ENCODE measurements around the gene NLK. TPM values are rescaled to one million over a fixed set of nuclear protein-coding genes. Genes with fewer than 3 reads are reported as not detected.

The NLK gene
- total RNA-seq, 1 donor from 2014 or later, result 25.4 TPM

DNA sequence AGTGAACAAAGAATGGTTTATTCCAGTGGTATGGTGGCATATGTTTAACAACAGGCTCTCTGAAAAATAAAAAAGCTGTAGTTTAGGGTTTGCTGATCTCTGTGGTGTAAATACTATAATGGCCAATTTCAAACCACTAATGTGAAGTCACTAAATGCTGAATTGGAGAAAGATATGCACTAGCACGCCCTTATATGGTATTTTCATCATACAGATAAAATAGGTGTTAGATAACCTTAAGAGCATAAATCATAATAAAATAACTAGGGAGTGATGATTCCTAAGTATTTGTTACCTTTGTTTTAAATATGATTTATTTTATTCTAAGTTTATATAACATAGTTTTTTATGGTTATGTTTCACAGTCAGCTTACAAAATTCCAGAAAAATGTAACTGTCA, 17.2 kb downstream of the NLK start:
- H3K27ac Mint-ChIP-seq, result no peak overlapping the region
- no peaks in the 10 kb centered on the region for H3K36me3 Mint-ChIP-seq
- DNase-seq (ENCODE audit: extremely low spot score, unreplicated experiment), result no peak
- H3K9me3 Mint-ChIP-seq, result no peaks in the 10 kb centered on the region
- H3K4me3 Mint-ChIP-seq, result no peak overlapping the region
- H3K27me3 Mint-ChIP-seq, result no peaks in the 10 kb centered on the region
- TF ChIP-seq, protein P1, sequence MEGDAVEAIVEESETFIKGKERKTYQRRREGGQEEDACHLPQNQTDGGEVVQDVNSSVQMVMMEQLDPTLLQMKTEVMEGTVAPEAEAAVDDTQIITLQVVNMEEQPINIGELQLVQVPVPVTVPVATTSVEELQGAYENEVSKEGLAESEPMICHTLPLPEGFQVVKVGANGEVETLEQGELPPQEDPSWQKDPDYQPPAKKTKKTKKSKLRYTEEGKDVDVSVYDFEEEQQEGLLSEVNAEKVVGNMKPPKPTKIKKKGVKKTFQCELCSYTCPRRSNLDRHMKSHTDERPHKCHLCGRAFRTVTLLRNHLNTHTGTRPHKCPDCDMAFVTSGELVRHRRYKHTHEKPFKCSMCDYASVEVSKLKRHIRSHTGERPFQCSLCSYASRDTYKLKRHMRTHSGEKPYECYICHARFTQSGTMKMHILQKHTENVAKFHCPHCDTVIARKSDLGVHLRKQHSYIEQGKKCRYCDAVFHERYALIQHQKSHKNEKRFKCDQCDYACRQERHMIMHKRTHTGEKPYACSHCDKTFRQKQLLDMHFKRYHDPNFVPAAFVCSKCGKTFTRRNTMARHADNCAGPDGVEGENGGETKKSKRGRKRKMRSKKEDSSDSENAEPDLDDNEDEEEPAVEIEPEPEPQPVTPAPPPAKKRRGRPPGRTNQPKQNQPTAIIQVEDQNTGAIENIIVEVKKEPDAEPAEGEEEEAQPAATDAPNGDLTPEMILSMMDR (conservative IDR thresholded peaks at IDR 0.05), result no peak
- peaks cover 26% of the 10 kb centered on the region for H3K4me1 Mint-ChIP-seq (ENCODE audit: unreplicated experiment)

DNA sequence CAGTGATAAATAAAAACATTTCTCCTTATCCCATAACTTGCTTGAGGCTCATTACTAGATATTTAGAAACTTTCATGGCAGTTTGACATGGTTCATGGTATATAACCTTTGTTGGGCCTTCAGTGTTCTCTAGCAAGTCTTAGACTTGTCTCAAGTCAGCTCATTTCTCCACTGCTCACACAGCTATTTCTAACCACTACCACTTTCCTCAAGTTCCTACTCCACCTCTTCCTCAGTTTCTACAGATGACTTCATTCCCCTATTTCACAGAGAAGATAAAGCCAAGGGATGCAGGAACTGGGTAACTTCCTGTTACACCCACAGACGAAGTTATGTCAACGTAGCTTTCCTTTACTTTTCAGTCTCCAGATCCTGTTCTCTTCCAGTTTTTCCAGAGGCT, 23.2 kb downstream of the NLK start:
- no peaks in the 10 kb centered on the region for H3K27me3 Mint-ChIP-seq
- no peak overlapping the region for H3K4me3 Mint-ChIP-seq
- no peaks in the 10 kb centered on the region for H3K9me3 Mint-ChIP-seq
- DNase-seq (ENCODE audit: extremely low spot score, unreplicated experiment), result no peak
- H3K36me3 Mint-ChIP-seq, result no peaks in the 10 kb centered on the region
- peaks cover 13% of the 10 kb centered on the region for H3K4me1 Mint-ChIP-seq (ENCODE audit: unreplicated experiment)
- H3K27ac Mint-ChIP-seq, result no peak overlapping the region
- TF ChIP-seq, protein P1 (conservative IDR thresholded peaks at IDR 0.05), result no peak

DNA sequence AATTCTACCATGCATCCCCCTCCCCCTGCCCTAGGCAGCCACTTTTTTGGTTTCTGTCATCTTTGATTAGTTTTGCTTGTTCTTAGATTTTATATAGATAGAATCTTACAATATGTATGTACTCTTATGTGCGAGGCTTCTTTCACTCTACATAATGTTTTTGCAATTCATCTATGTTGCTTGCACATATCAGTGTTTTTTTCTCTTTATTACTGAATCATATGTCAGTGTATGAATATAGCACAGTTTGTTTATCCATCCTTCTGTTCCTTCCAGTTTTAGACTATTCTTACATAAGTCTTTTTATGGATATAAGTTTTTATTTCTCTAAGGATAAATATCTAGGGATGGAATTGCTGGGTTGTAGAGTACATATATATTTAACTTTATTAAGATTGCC, 26.6 kb downstream of the NLK start:
- peaks cover 5% of the 10 kb centered on the region for H3K9me3 Mint-ChIP-seq
- H3K4me1 Mint-ChIP-seq (ENCODE audit: unreplicated experiment), result peaks cover 7% of the 10 kb centered on the region
- no peak overlapping the region for H3K27ac Mint-ChIP-seq
- DNase-seq (ENCODE audit: extremely low spot score, unreplicated experiment), result no peak
- H3K36me3 Mint-ChIP-seq, result peaks cover 19% of the 10 kb centered on the region
- no peaks in the 10 kb centered on the region for H3K27me3 Mint-ChIP-seq
- H3K4me3 Mint-ChIP-seq, result no peak overlapping the region
- TF ChIP-seq, protein P1 (conservative IDR thresholded peaks at IDR 0.05), result no peak

DNA sequence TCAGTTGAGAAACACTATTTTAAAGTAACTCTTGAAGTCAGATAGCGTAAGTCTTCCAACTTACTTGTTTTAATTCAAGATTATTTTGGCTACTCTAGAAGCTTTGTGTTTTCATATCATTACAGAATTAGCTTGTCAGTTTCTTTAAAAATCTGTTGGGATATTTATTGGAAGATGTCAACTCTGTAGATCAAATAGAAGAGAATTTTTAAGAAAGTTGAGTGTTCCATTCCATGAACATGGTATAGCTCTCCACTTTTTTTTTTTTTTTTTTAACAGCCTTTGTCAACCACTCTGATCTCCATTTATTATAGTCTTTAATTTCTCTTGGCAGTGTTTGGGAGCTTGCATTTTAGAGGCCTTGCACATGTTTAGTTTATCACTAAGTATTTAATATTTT, 28.7 kb downstream of the NLK start:
- Mint-ChIP-seq H3K4me3 (no peak overlapping the region), H3K27ac (no peak overlapping the region), H3K27me3 (no peaks in the 10 kb centered on the region), H3K4me1 (ENCODE audit: unreplicated experiment) (peaks cover 8% of the 10 kb centered on the region), H3K36me3 (peaks cover 19% of the 10 kb centered on the region), H3K9me3 (peaks cover 5% of the 10 kb centered on the region)
- TF ChIP-seq, protein P1 (conservative IDR thresholded peaks at IDR 0.05), result no peak
- no peak for DNase-seq (ENCODE audit: extremely low spot score, unreplicated experiment)

DNA sequence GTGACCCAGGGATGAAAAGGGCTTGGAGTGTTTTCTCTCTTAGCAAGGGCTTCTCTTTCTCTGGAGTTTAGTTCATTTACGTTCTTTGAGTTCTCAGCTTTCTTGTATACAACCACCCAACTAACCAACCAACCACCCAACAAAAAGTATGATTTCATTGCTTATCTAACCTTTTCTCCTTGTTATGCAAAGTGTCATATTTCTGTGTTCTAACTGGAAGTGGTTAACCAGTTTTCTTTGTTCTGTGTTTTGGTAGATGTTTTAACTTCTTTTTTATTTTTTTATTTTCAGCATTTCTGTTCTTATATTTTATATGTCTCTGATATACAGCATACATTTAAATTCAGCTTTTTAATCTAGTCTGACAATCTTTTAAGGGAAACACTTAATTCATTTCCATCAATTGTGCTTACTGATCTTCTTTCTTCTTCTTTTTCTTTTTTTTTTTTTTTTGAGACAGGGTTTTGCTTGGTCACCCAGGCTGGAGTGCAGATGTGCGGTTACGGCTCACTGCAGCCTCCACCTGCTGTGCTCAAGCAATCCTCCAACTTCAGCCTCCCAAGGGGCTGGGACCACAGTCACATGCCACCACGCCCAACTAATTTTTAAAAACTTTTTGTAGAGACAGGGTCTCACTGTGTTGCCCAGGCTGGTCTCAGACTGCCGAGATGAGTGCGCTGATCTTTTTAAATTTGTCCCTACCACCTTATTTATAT, 29.6 kb downstream of the NLK start:
- Mint-ChIP-seq H3K9me3 (peaks cover 5% of the 10 kb centered on the region), H3K27me3 (no peaks in the 10 kb centered on the region), H3K4me3 (no peak overlapping the region), H3K36me3 (peaks cover 19% of the 10 kb centered on the region), H3K27ac (no peak overlapping the region), H3K4me1 (ENCODE audit: unreplicated experiment) (peaks cover 7% of the 10 kb centered on the region)
- TF ChIP-seq, protein P1 (conservative IDR thresholded peaks at IDR 0.05), result no peak
- no peak for DNase-seq (ENCODE audit: extremely low spot score, unreplicated experiment)
